Measurements from ENCODE around the gene IRF7.

DNA sequence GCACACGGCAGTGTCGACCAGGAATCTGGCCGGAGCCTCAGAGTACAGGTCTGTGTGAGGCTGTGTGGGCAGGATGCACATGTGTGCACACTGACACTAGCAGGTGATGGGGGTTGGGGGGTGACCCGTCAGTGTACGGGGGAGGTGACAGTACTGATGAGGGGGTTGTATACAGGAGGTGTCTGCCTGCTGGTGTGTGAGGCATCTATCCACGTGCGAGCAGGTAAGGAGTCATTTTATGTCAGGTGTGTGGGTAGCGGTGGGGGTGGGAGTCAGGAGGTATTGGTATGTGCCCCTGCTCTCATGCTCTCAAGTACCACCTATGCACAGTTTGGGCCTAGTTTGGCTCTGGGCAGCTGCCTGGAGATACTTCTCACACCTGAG is 44.0 kb downstream of the IRF7 start:
- TF ChIP-seq, protein P1, sequence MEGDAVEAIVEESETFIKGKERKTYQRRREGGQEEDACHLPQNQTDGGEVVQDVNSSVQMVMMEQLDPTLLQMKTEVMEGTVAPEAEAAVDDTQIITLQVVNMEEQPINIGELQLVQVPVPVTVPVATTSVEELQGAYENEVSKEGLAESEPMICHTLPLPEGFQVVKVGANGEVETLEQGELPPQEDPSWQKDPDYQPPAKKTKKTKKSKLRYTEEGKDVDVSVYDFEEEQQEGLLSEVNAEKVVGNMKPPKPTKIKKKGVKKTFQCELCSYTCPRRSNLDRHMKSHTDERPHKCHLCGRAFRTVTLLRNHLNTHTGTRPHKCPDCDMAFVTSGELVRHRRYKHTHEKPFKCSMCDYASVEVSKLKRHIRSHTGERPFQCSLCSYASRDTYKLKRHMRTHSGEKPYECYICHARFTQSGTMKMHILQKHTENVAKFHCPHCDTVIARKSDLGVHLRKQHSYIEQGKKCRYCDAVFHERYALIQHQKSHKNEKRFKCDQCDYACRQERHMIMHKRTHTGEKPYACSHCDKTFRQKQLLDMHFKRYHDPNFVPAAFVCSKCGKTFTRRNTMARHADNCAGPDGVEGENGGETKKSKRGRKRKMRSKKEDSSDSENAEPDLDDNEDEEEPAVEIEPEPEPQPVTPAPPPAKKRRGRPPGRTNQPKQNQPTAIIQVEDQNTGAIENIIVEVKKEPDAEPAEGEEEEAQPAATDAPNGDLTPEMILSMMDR (IDR thresholded peaks at IDR 0.05) = no peak
- TF ChIP-seq POLR2AphosphoS5 (IDR thresholded peaks at IDR 0.05) (no peak), EP300 (IDR thresholded peaks at IDR 0.05; ENCODE audit: low read depth) (no peak), POLR2A (IDR thresholded peaks at IDR 0.05) (no peak)

All from transverse colon (tissue), 4 donors.